A673 (cell line): ENCODE results near the gene TRAF5. TPM values are rescaled to one million over a fixed set of nuclear protein-coding genes. Genes with fewer than 3 reads are reported as not detected.

Experiments used
- BruUV-seq: library from RNA; stranded (reverse); fragments of 400-500 nt; replicated peaks from 2 replicates; lab custom pipeline; 2021; lab: Mats Ljungman, UMichigan
- CTCF ChIA-PET: fragments of 300-600 bp; sonication (Branson Sonifier 250); formaldehyde crosslinking; loops from one replicate; lab custom pipeline; 2022; ENCODE audit warnings: antibody characterized with exemption; lab: Charles Lee
- POLR2A ChIA-PET: fragments of 300-600 bp; sonication (Branson Sonifier 250); formaldehyde crosslinking; loops from one replicate; lab custom pipeline; 2022; ENCODE audit warnings: antibody characterized with exemption; ENCODE audit not compliant: low non-redundant PET; lab: Charles Lee
- DNase-seq: peaks from one replicate; pipeline ENCODE4 v3.0.0-alpha.2; 2015; ENCODE audit warnings: low spot score
- H3K27ac ChIP-seq: fragments of 200-600 bp; sonication (generic); 2 replicates; pipeline ENCODE4 v1.5.1; 2016; ENCODE audit warnings: mixed run types, low read depth, mild to moderate bottlenecking, mixed read lengths, antibody characterized with exemption, low read length; ENCODE audit not compliant: poor library complexity, severe bottlenecking
- H3K27me3 ChIP-seq: fragments of 200-600 bp; sonication (generic); replicated peaks from 2 replicates; pipeline ENCODE4 v1.6.1; 2017; ENCODE audit warnings: mixed run types, low read depth, mild to moderate bottlenecking, mixed read lengths, antibody characterized with exemption, low read length; ENCODE audit not compliant: insufficient read depth, poor library complexity
- H3K36me3 ChIP-seq: fragments of 200-600 bp; sonication (generic); 2 replicates; pipeline ENCODE4 v1.6.1; 2016; ENCODE audit warnings: mixed run types, mild to moderate bottlenecking, mixed read lengths, antibody characterized with exemption, low read length; ENCODE audit not compliant: insufficient read depth, poor library complexity, severe bottlenecking
- H3K4me1 ChIP-seq: fragments of 200-600 bp; sonication (generic); 2 replicates; pipeline ENCODE4 v1.6.1; 2017; ENCODE audit warnings: mixed run types, mild to moderate bottlenecking, mixed read lengths, antibody characterized with exemption, low read length; ENCODE audit not compliant: insufficient read depth, poor library complexity, severe bottlenecking
- H3K4me3 ChIP-seq: fragments of 200-600 bp; sonication (generic); 2 replicates; pipeline ENCODE4 v1.5.1; 2016; ENCODE audit warnings: low read depth, mixed run types, mild to moderate bottlenecking, mixed read lengths, low read length; ENCODE audit not compliant: poor library complexity, severe bottlenecking
- H3K9me3 ChIP-seq: fragments of 200-600 bp; sonication (generic); 2 replicates; pipeline ENCODE4 v1.6.1; 2016; ENCODE audit warnings: mixed run types, low read depth, mild to moderate bottlenecking, mixed read lengths, antibody characterized with exemption, low read length; ENCODE audit not compliant: poor library complexity, severe bottlenecking
- EZH2 ChIP-seq: fragments of 200-600 bp; sonication (generic); IDR thresholded peaks from 2 replicates; pipeline ENCODE4 v1.6.1; 2017; ENCODE audit warnings: borderline replicate concordance, low read depth, mild to moderate bottlenecking, mixed read lengths, antibody characterized with exemption, low read length; ENCODE audit not compliant: poor library complexity, severe bottlenecking
- intact Hi-C: fragments of 100-400 bp; cut with micrococcal nuclease; formaldehyde crosslinking; loops from one replicate; pipeline ENCODE4 v1.10.0; 2022; ENCODE audit not compliant: unreplicated experiment
- total RNA-seq: library from RNA; stranded (reverse); gene quantifications from 2 replicates; pipeline ENCODE4 v1.2.3, GENCODE V29; 2021
- TF ChIP-seq, protein P1 (sequence below): fragments of 300-800, 200-600 bp; sonication (generic); conservative IDR thresholded peaks from 2 replicates; pipeline ENCODE4 v1.5.1; 2017; ENCODE audit warnings: low read depth, mild to moderate bottlenecking, antibody characterized with exemption, low read length, moderate library complexity, mixed read lengths

Gene TRAF5
- total RNA-seq, 1 experiment from 2014 or later = 7.1 TPM

DNA sequence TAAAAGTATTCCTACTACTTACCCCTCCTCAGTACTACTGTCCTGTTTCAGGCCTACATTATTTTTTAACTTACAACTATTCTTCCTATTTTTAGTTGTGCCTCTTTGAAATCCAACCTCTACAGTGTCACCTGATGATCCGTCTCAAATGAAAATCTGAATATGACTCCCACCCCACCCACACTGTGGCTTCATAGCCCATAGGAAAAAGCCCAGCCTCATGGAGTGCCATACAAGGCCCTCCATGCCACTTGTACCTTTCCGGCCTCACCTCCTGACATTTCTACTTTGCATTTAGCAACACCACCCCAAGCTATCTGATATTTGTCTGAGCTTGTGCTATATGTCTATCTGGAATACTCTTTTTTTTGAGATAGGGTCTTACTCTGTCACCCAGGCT is 49.3 kb downstream of the TRAF5 start:
- POLR2A ChIA-PET = no interaction called here

DNA sequence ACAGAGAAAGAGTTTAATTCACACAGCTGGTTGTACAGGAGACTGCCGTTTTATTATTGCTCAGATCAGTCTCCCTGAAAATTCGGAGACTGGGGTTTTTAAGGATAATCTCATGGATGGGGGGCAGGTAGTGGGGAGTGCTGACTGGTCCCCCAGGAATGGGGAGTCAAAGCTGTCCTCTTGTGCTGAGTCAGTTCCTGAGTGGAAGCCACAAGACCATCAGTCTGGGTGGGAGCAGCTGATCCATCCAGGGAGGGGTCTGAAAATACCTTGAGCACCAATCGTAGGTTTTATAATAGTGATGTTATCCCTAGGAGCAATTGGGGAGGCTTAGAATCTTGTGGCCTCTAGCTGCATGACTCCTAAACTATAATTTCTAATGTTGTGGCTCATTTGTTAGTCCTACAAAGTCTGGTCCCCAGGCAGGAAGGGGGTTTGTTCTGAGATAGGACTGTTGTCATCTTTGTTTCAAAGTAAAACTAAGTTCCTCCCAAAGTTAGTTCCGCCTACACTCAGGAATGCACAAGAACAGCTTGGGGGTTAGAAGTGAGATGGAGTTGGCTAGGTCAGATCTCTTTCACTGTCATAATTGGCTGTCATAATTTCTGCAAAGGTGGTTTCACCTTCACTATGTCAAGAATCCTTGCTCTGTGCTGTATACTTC is 50.3 kb downstream of the TRAF5 start:
- ChIA-PET POLR2A (no interaction called here), CTCF (no interaction called here)
- no TSS peak for BruUV-seq

More for the DNA sequence above, 49.3 kb downstream of the TRAF5 start:
- Histone ChIP-seq H3K4me3 (no peak overlapping the region), H3K36me3 (no peaks in the 10 kb centered on the region), H3K27ac (no peak overlapping the region), H3K9me3 (no peaks in the 10 kb centered on the region), H3K4me1 (peaks cover 11% of the 10 kb centered on the region), H3K27me3 (no peaks in the 10 kb centered on the region)
- CTCF ChIA-PET = no interaction called here
- no peak for TF ChIP-seq EZH2
- TF ChIP-seq, protein P1, sequence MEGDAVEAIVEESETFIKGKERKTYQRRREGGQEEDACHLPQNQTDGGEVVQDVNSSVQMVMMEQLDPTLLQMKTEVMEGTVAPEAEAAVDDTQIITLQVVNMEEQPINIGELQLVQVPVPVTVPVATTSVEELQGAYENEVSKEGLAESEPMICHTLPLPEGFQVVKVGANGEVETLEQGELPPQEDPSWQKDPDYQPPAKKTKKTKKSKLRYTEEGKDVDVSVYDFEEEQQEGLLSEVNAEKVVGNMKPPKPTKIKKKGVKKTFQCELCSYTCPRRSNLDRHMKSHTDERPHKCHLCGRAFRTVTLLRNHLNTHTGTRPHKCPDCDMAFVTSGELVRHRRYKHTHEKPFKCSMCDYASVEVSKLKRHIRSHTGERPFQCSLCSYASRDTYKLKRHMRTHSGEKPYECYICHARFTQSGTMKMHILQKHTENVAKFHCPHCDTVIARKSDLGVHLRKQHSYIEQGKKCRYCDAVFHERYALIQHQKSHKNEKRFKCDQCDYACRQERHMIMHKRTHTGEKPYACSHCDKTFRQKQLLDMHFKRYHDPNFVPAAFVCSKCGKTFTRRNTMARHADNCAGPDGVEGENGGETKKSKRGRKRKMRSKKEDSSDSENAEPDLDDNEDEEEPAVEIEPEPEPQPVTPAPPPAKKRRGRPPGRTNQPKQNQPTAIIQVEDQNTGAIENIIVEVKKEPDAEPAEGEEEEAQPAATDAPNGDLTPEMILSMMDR = no peak
- intact Hi-C loops = no loop called here
- BruUV-seq = no TSS peak
- DNase-seq = no peak

DNA sequence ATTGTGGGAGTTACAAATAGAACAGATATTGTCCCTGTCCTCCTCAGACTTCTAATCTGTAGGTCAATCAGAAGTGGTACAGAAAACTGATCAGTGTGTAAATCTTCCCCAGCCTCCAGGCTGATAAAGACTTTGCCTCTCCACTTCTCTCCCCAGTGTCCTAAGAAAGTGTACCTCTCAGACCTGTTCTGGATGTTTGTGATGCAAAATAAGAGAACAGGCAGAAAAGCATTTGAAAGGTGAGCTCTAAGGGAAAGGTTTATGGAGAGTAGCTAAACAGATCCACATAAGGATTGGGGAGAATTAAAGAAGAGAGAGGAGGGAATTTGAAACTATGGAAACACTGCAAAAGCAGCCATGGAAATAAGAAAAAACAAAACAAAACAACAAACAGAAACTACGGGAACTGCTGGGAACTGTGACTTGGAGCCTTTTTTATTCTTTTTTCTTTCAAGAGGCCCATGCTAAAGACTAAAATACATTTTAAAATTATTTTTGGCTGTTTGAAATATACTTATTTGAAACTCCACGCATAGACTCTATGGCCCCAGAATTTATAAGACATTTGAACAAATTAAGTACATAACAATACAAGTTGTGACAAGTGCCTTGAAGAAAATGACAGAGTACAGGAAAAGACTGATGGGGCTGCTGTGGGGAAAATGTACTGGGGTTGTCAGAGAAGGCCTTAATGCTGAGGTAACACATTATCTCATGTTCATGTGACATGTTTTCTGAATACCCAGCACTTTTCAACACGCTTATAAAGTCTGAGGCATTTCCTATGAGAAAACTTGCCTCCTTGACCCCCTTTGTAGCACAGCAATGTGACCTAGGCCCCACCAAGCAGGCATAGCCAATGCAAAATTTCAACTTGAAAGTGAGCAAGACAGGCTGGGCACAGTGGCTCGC is 51.2 kb downstream of the TRAF5 start:
- peaks cover 5% of the 10 kb centered on the region for H3K4me1 ChIP-seq
- no peak overlapping the region for H3K27ac ChIP-seq
- no peak for DNase-seq
- H3K36me3 ChIP-seq = no peaks in the 10 kb centered on the region
- BruUV-seq = no TSS peak
- intact Hi-C loops = no loop called here
- TF ChIP-seq EZH2 = no peak
- TF ChIP-seq, protein P1 = no peak
- POLR2A ChIA-PET = interaction anchor here (0.7 kb wide), 1 partner anchor 233 kb away, joined by 4 read pairs; no protein-coding TSS in a partner anchor
- CTCF ChIA-PET = no interaction called here
- H3K9me3 ChIP-seq = no peaks in the 10 kb centered on the region
- no peak overlapping the region for H3K4me3 ChIP-seq
- H3K27me3 ChIP-seq = no peaks in the 10 kb centered on the region

More for the DNA sequence above, 50.3 kb downstream of the TRAF5 start:
- no peak for TF ChIP-seq EZH2
- TF ChIP-seq, protein P1 = no peak
- no peaks in the 10 kb centered on the region for H3K9me3 ChIP-seq
- no peak overlapping the region for H3K27ac ChIP-seq
- no peaks in the 10 kb centered on the region for H3K36me3 ChIP-seq
- no peak overlapping the region for H3K4me3 ChIP-seq
- no peak for DNase-seq
- peaks cover 6% of the 10 kb centered on the region for H3K4me1 ChIP-seq
- intact Hi-C loops = no loop called here
- no peaks in the 10 kb centered on the region for H3K27me3 ChIP-seq
